WTC11 (cell line): ENCODE data around the gene ZNF660. TPM values are rescaled to one million over a fixed set of nuclear protein-coding genes. Genes with fewer than 3 reads are reported as not detected.

ENCODE experiments used
- ATAC-seq: fragments of 200-7000 bp; cut with Tn5 transposase; 2 replicates; pipeline ENCODE4 v1.10.0; 2021; ENCODE audit warnings: mild to moderate bottlenecking, moderate library complexity
- CTCF ChIA-PET: fragments of 300-600 bp; sonication (Branson Sonifier 250); formaldehyde crosslinking; loops from one replicate; lab custom pipeline; 2021; ENCODE audit warnings: antibody characterized with exemption; lab: Charles Lee
- POLR2A ChIA-PET: fragments of 350-600 bp; sonication (Branson Sonifier 250); formaldehyde crosslinking; loops from one replicate; lab custom pipeline; 2021; ENCODE audit warnings: antibody characterized with exemption; lab: Charles Lee
- DNase-seq: peaks from one replicate; pipeline ENCODE4 v3.0.0; 2021; ENCODE audit warnings: low spot score
- H3K27ac Mint-ChIP-seq: 2 replicates; pipeline ENCODE4 v1.8.0; 2021; ENCODE audit warnings: mixed read lengths
- H3K27me3 Mint-ChIP-seq: 2 replicates; pipeline ENCODE4 v1.8.0; 2021; ENCODE audit warnings: low read depth, mild to moderate bottlenecking, moderate library complexity, mixed read lengths
- H3K36me3 Mint-ChIP-seq: 2 replicates; pipeline ENCODE4 v1.8.0; 2021; ENCODE audit warnings: mixed read lengths
- H3K4me1 Mint-ChIP-seq: 2 replicates; pipeline ENCODE4 v1.8.0; 2022; ENCODE audit warnings: mixed read lengths
- H3K4me3 Mint-ChIP-seq: 2 replicates; pipeline ENCODE4 v1.8.0; 2021; ENCODE audit warnings: mild to moderate bottlenecking, moderate library complexity, mixed read lengths
- H3K9me3 Mint-ChIP-seq: 2 replicates; pipeline ENCODE4 v1.8.0; 2021; ENCODE audit warnings: mixed read lengths
- CREB1 ChIP-seq: sonication (generic); formaldehyde crosslinking; IDR thresholded peaks from 2 replicates; pipeline ENCODE4 v1.8.0; 2023; ENCODE audit warnings: mild to moderate bottlenecking, missing genetic modification reagents
- E2F5 ChIP-seq: sonication (generic); formaldehyde crosslinking; IDR thresholded peaks from 2 replicates; pipeline ENCODE4 v1.8.1; 2022; ENCODE audit warnings: mild to moderate bottlenecking, moderate library complexity, missing genetic modification reagents
- ESRRA ChIP-seq: sonication (generic); formaldehyde crosslinking; IDR thresholded peaks from 2 replicates; pipeline ENCODE4 v1.8.1; 2022; ENCODE audit warnings: mild to moderate bottlenecking, missing genetic modification reagents, borderline replicate concordance
- FOXJ3 ChIP-seq: sonication (generic); formaldehyde crosslinking; IDR thresholded peaks from 2 replicates; pipeline ENCODE4 v1.9.0; 2021; ENCODE audit warnings: missing genetic modification reagents, mild to moderate bottlenecking, borderline replicate concordance
- FOXP1 ChIP-seq: sonication (generic); formaldehyde crosslinking; IDR thresholded peaks from 2 replicates; pipeline ENCODE4 v1.8.0; 2022; ENCODE audit warnings: missing genetic modification reagents, mild to moderate bottlenecking, moderate library complexity, borderline replicate concordance
- FOXP4 ChIP-seq: sonication (generic); formaldehyde crosslinking; IDR thresholded peaks from 2 replicates; pipeline ENCODE4 v1.8.0; 2022; ENCODE audit warnings: mild to moderate bottlenecking, missing genetic modification reagents
- GTF2I ChIP-seq: fragments of 250-450 bp; sonication (Bioruptor Pico); conservative IDR thresholded peaks from 2 replicates; pipeline ENCODE4 v1.4.0; 2021; ENCODE audit warnings: mild to moderate bottlenecking
- JUN ChIP-seq: sonication (generic); formaldehyde crosslinking; IDR thresholded peaks from 2 replicates; pipeline ENCODE4 v1.8.0; 2023; ENCODE audit warnings: mild to moderate bottlenecking, missing genetic modification reagents
- NFATC4 ChIP-seq: fragments of 250-450 bp; sonication (Bioruptor Pico); IDR thresholded peaks from 2 replicates; pipeline ENCODE4 v1.9.0; 2021; ENCODE audit warnings: mild to moderate bottlenecking
- NFE2L1 ChIP-seq: sonication (generic); formaldehyde crosslinking; IDR thresholded peaks from 2 replicates; pipeline ENCODE4 v1.8.1; 2023; ENCODE audit warnings: missing genetic modification reagents
- NFYB ChIP-seq: sonication (generic); formaldehyde crosslinking; conservative IDR thresholded peaks from 2 replicates; pipeline ENCODE4 v1.8.0; 2022; ENCODE audit warnings: low read depth, missing genetic modification reagents
- PRDM15 ChIP-seq: sonication (generic); formaldehyde crosslinking; IDR thresholded peaks from 2 replicates; pipeline ENCODE4 v1.8.0; 2022; ENCODE audit warnings: missing genetic modification reagents
- SMAD3 ChIP-seq: sonication (generic); formaldehyde crosslinking; IDR thresholded peaks from 2 replicates; pipeline ENCODE4 v1.8.0; 2022; ENCODE audit warnings: missing genetic modification reagents, mild to moderate bottlenecking, borderline replicate concordance
- ZNF232 ChIP-seq: sonication (generic); formaldehyde crosslinking; IDR thresholded peaks from 2 replicates; pipeline ENCODE4 v1.8.0; 2022; ENCODE audit warnings: mild to moderate bottlenecking, missing genetic modification reagents
- ZNF263 ChIP-seq: sonication (generic); formaldehyde crosslinking; IDR thresholded peaks from 2 replicates; pipeline ENCODE4 v1.8.1; 2022; ENCODE audit warnings: low read depth, mild to moderate bottlenecking, moderate library complexity, missing genetic modification reagents
- ZNF317 ChIP-seq: sonication (generic); formaldehyde crosslinking; IDR thresholded peaks from 2 replicates; pipeline ENCODE4 v1.8.1; 2023; ENCODE audit warnings: low read depth, mild to moderate bottlenecking, moderate library complexity, missing genetic modification reagents, borderline replicate concordance
- ZNF671 ChIP-seq: fragments of 250-450 bp; sonication (Bioruptor Pico); IDR thresholded peaks from 2 replicates; pipeline ENCODE4 v1.8.0; 2021; ENCODE audit warnings: mild to moderate bottlenecking
- total RNA-seq: library from RNA; stranded (reverse); gene quantifications from 3 replicates; pipeline ENCODE4 v1.2.3, GENCODE V29; 2021
- TF ChIP-seq, protein P1 (sequence below): sonication (generic); formaldehyde crosslinking; IDR thresholded peaks from 2 replicates; pipeline ENCODE4 v1.8.0; 2023; ENCODE audit warnings: missing genetic modification reagents
- TF ChIP-seq, protein P2 (sequence below): sonication (generic); formaldehyde crosslinking; IDR thresholded peaks from 2 replicates; pipeline ENCODE4 v1.8.1; 2022; ENCODE audit warnings: low read depth, mild to moderate bottlenecking, moderate library complexity, missing genetic modification reagents, borderline replicate concordance

ZNF660 gene
- total RNA-seq, 1 experiment from 2014 or later, result 9.0 TPM

GRCh38 chr3:44647771-44648170, 63.0 kb downstream of the ZNF660 start:
- H3K4me1 Mint-ChIP-seq, result peaks cover 13% of the 10 kb centered on the region
- peaks cover 37% of the 10 kb centered on the region for H3K36me3 Mint-ChIP-seq
- 0 out of 2 replicates have a peak, but pooled peaks cover 2% of the 10 kb centered on the region for H3K27me3 Mint-ChIP-seq
- peaks cover 14% of the 10 kb centered on the region for H3K9me3 Mint-ChIP-seq
- DNase-seq, result no peak
- ChIA-PET POLR2A (interaction anchor here (0.6 to 1.3 kb wide), 3 partner anchors 22 to 215 kb away, joined by 3 to 7 read pairs (median 3); partner anchors contain the start of genes ZNF197 and ZNF660), CTCF (interaction anchor here (1.0 to 1.2 kb wide), 2 partner anchors 13 to 22 kb away, joined by 5 to 6 read pairs; partner anchors contain the start of gene ZNF197)
- peak overlapping the region; percentile 91 for H3K4me3 Mint-ChIP-seq
- ATAC-seq, result no peak
- H3K27ac Mint-ChIP-seq, result no peak overlapping the region
- TF ChIP-seq JUN (CRISPR knock-in tag) (no peak), SMAD3 (no peak), NFATC4 (no peak), ZNF317 (CRISPR knock-in tag) (no peak), NFYB (CRISPR knock-in tag) (no peak), ZNF263 (no peak), NFE2L1 (CRISPR knock-in tag) (no peak), ZNF232 (no peak), FOXJ3 (CRISPR knock-in tag) (no peak), ESRRA (CRISPR knock-in tag) (no peak), GTF2I (CRISPR knock-in tag) (no peak), FOXP1 (CRISPR knock-in tag) (no peak), ZNF671 (no peak), PRDM15 (CRISPR knock-in tag) (no peak), CREB1 (CRISPR knock-in tag) (no peak), FOXP4 (CRISPR knock-in tag) (no peak), E2F5 (CRISPR knock-in tag) (no peak)
- TF ChIP-seq, protein P1, sequence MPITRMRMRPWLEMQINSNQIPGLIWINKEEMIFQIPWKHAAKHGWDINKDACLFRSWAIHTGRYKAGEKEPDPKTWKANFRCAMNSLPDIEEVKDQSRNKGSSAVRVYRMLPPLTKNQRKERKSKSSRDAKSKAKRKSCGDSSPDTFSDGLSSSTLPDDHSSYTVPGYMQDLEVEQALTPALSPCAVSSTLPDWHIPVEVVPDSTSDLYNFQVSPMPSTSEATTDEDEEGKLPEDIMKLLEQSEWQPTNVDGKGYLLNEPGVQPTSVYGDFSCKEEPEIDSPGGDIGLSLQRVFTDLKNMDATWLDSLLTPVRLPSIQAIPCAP (CRISPR knock-in tag), result no peak
- TF ChIP-seq, protein P2, sequence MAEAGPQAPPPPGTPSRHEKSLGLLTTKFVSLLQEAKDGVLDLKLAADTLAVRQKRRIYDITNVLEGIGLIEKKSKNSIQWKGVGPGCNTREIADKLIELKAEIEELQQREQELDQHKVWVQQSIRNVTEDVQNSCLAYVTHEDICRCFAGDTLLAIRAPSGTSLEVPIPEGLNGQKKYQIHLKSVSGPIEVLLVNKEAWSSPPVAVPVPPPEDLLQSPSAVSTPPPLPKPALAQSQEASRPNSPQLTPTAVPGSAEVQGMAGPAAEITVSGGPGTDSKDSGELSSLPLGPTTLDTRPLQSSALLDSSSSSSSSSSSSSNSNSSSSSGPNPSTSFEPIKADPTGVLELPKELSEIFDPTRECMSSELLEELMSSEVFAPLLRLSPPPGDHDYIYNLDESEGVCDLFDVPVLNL (CRISPR knock-in tag), result no peak
